Measurements from ENCODE around the gene IL2RA. TPM values are rescaled to one million over a fixed set of nuclear protein-coding genes. Genes with fewer than 3 reads are reported as not detected.

Gene IL2RA
- total and polyA plus RNA-seq, 2 donors (not counting 3 experiments of a cell fraction or from before 2014, with no cell fraction given) = not detected

DNA sequence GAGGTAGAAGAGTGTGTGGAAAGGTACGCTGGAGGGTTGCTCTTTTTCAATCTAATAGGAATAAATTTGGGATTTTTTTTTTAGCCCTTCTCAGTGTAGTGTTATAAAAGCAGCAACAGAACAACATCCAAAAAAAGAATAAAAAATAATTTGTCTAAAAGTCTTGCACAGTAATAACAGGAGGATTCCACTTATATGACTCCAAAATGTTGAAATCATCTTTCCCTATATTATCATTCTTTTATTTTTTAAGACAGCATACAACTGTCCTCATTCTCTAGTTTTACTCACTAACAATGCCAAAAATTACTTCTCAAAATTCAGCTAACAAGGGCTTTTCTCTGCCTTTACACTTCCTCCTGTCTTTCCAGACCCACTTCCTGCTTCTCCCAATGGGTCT, 27.8 kb downstream of the IL2RA start:
- Histone ChIP-seq H3K36me3 (ENCODE audit: control insufficient read depth in 2 of 2, extremely low read depth in 1 of 2, insufficient read depth in 2 of 2, low read length in 2 of 2) (no peaks in the 10 kb centered on the region), H3K4me3 (replicated peaks in 1 of 3; ENCODE audit: insufficient read depth in 1 of 3, low read depth in 1 of 3, low read length in 3 of 3) (no peak overlapping the region), H3K9me3 (replicated peaks; ENCODE audit: control insufficient read depth, insufficient read depth, low read length) (no peaks in the 10 kb centered on the region), H3K9me1 (replicated peaks; ENCODE audit: control insufficient read depth, extremely low read depth, insufficient read depth, low read length) (no peaks in the 10 kb centered on the region), H2AFZ (ENCODE audit: low read depth, low read length) (no peak overlapping the region), H3K9ac (replicated peaks; ENCODE audit: extremely low read depth, insufficient read depth, low read length) (no peak overlapping the region), H3K27me3 (ENCODE audit: control insufficient read depth in 2 of 2, insufficient read depth in 2 of 2, low read length in 2 of 2) (peaks cover 2 to 4% of the 10 kb centered on the region in 2 experiments), H4K20me1 (replicated peaks; ENCODE audit: control insufficient read depth, extremely low read depth, insufficient read depth, low read length) (no peaks in the 10 kb centered on the region), H3K4me1 (ENCODE audit: control insufficient read depth, extremely low read depth, insufficient read depth, low read length) (no peaks in the 10 kb centered on the region), H3K79me2 (ENCODE audit: control insufficient read depth, insufficient read depth, low read length) (no peaks in the 10 kb centered on the region), H3K4me2 (ENCODE audit: insufficient read depth, low read length) (no peak overlapping the region), H3K27ac (ENCODE audit: insufficient read depth, low read depth, low read length) (no peak overlapping the region)
- POLR2A ChIA-PET = no interaction called here
- no peak for TF ChIP-seq FOS (IDR thresholded peaks at IDR 0.05; ENCODE audit: borderline replicate concordance, insufficient read depth, low read length)
- no peak for TF ChIP-seq POLR2AphosphoS5 (IDR thresholded peaks at IDR 0.05; ENCODE audit: insufficient read depth, low read depth, low read length)
- no peak for TF ChIP-seq EZH2 (IDR thresholded peaks at IDR 0.05; ENCODE audit: borderline replicate concordance, low read depth, low read length, severe bottlenecking)
- no peak for TF ChIP-seq GATA2 (IDR thresholded peaks at IDR 0.05; ENCODE audit: insufficient read depth, insufficient read length, low read depth, low read length)
- TF ChIP-seq JUN (IDR thresholded peaks at IDR 0.05; ENCODE audit: borderline replicate concordance, insufficient read depth, insufficient read length, low read depth) = no peak
- FAIRE-seq (no peak), DNase-seq (ENCODE audit: low read depth, low spot score) (no peak)
- CTCF ChIA-PET = interaction anchor here (1.0 to 1.7 kb wide), 3 partner anchors 21 to 367 kb away, joined by 3 to 5 read pairs (median 4); no protein-coding TSS in a partner anchor
- no TSS peak for BruUV-seq (replicated peaks)
- dilution Hi-C loops (cut with MboI; ENCODE audit: extremely low pct_ligation_motif_present, low sequenced_read_pairs) = no loop called here
- intact Hi-C loops (cut with micrococcal nuclease) = no loop called here

GRCh38 chr10:6033954-6034353, 28.2 kb downstream of the IL2RA start:
- no peaks in the 10 kb centered on the region for H4K20me1 ChIP-seq (replicated peaks; ENCODE audit: control insufficient read depth, extremely low read depth, insufficient read depth, low read length)
- H2AFZ ChIP-seq (ENCODE audit: low read depth, low read length) = no peak overlapping the region
- DNase-seq (ENCODE audit: low read depth, low spot score) (no peak), FAIRE-seq (no peak)
- dilution Hi-C loops (cut with MboI; ENCODE audit: extremely low pct_ligation_motif_present, low sequenced_read_pairs) = no loop called here
- H3K4me1 ChIP-seq (ENCODE audit: control insufficient read depth, extremely low read depth, insufficient read depth, low read length) = no peaks in the 10 kb centered on the region
- no peak overlapping the region for H3K27ac ChIP-seq (ENCODE audit: insufficient read depth, low read depth, low read length)
- no peak overlapping the region for H3K9ac ChIP-seq (replicated peaks; ENCODE audit: extremely low read depth, insufficient read depth, low read length)
- peaks cover under 1 to 4% of the 10 kb centered on the region in 2 experiments for H3K27me3 ChIP-seq (ENCODE audit: control insufficient read depth in 2 of 2, insufficient read depth in 2 of 2, low read length in 2 of 2)
- TF ChIP-seq POLR2AphosphoS5 (IDR thresholded peaks at IDR 0.05; ENCODE audit: insufficient read depth, low read depth, low read length) (no peak), EZH2 (IDR thresholded peaks at IDR 0.05; ENCODE audit: borderline replicate concordance, low read depth, low read length, severe bottlenecking) (no peak), GATA2 (IDR thresholded peaks at IDR 0.05; ENCODE audit: insufficient read depth, insufficient read length, low read depth, low read length) (no peak), JUN (IDR thresholded peaks at IDR 0.05; ENCODE audit: borderline replicate concordance, insufficient read depth, insufficient read length, low read depth) (no peak), FOS (IDR thresholded peaks at IDR 0.05; ENCODE audit: borderline replicate concordance, insufficient read depth, low read length) (no peak), MYC (IDR thresholded peaks at IDR 0.05; ENCODE audit: low read depth, low read length) (no peak), POLR2A (IDR thresholded peaks at IDR 0.05; ENCODE audit: low read depth, low read length) (no peak)
- TF ChIP-seq, protein P1, sequence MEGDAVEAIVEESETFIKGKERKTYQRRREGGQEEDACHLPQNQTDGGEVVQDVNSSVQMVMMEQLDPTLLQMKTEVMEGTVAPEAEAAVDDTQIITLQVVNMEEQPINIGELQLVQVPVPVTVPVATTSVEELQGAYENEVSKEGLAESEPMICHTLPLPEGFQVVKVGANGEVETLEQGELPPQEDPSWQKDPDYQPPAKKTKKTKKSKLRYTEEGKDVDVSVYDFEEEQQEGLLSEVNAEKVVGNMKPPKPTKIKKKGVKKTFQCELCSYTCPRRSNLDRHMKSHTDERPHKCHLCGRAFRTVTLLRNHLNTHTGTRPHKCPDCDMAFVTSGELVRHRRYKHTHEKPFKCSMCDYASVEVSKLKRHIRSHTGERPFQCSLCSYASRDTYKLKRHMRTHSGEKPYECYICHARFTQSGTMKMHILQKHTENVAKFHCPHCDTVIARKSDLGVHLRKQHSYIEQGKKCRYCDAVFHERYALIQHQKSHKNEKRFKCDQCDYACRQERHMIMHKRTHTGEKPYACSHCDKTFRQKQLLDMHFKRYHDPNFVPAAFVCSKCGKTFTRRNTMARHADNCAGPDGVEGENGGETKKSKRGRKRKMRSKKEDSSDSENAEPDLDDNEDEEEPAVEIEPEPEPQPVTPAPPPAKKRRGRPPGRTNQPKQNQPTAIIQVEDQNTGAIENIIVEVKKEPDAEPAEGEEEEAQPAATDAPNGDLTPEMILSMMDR (IDR thresholded peaks at IDR 0.05; ENCODE audit: extremely low read depth in 1 of 2, insufficient read depth in 1 of 2, low read depth in 1 of 2, low read length in 2 of 2) = no peak
- TF ChIP-seq, protein P2, sequence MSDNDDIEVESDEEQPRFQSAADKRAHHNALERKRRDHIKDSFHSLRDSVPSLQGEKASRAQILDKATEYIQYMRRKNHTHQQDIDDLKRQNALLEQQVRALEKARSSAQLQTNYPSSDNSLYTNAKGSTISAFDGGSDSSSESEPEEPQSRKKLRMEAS (IDR thresholded peaks at IDR 0.05; ENCODE audit: insufficient read depth, insufficient read length) = no peak
- H3K9me1 ChIP-seq (replicated peaks; ENCODE audit: control insufficient read depth, extremely low read depth, insufficient read depth, low read length) = no peaks in the 10 kb centered on the region
- H3K4me3 ChIP-seq (replicated peaks in 1 of 3; ENCODE audit: insufficient read depth in 1 of 3, low read depth in 1 of 3, low read length in 3 of 3) = no peak overlapping the region
- no peaks in the 10 kb centered on the region for H3K9me3 ChIP-seq (replicated peaks; ENCODE audit: control insufficient read depth, insufficient read depth, low read length)
- H3K4me2 ChIP-seq (ENCODE audit: insufficient read depth, low read length) = no peak overlapping the region
- ChIA-PET CTCF (interaction anchor here (1.0 to 1.7 kb wide), 3 partner anchors 20 to 368 kb away, joined by 3 to 5 read pairs (median 4); no protein-coding TSS in a partner anchor), POLR2A (no interaction called here)
- H3K36me3 ChIP-seq (ENCODE audit: control insufficient read depth in 2 of 2, extremely low read depth in 1 of 2, insufficient read depth in 2 of 2, low read length in 2 of 2) = no peaks in the 10 kb centered on the region
- H3K79me2 ChIP-seq (ENCODE audit: control insufficient read depth, insufficient read depth, low read length) = no peaks in the 10 kb centered on the region
- intact Hi-C loops (cut with micrococcal nuclease) = no loop called here
- no TSS peak for BruUV-seq (replicated peaks)

All from endothelial cell of umbilical vein (primary cell).